GM21619 (cell line): ENCODE results near the gene ADCY2.
A peak's percentile ranks its signal among the peaks of the same experiment; 100 is the strongest.

Experiments
- ATAC-seq: cut with Tn5 transposase; IDR thresholded peaks from one replicate; pipeline ENCODE4 v1.9.1; 2021; ENCODE audit not compliant: unreplicated experiment

ADCY2 gene

GRCh38 chr5:7857361-7857760 lies 461.4 kb downstream of the ADCY2 start:
- no peak for ATAC-seq

GRCh38 chr5:7857926-7858632 lies 462.1 kb downstream of the ADCY2 start:
- no peak for ATAC-seq

GRCh38 chr5:7866196-7866595 lies 470.3 kb downstream of the ADCY2 start:
- no peak for ATAC-seq

- ATAC-seq, result no peak
These were observed 471.3 kb downstream of the ADCY2 start for GRCh38 chr5:7867260-7867659.

- ATAC-seq, result no peak
These were observed 472.5 kb downstream of the ADCY2 start for GRCh38 chr5:7868427-7868772.

GRCh38 chr5:7868773-7869473 lies 473.0 kb downstream of the ADCY2 start, which contains the start of the genes FASTKD3 and MTRR:
FASTKD3 (minus strand) TSS chr5:7869031; CDS start chr5:7868083, 948 bp downstream.
MTRR (plus strand) TSS chr5:7869148; CDS start chr5:7870795, 1,647 bp downstream.
- peak; percentile 96 for ATAC-seq

- ATAC-seq, result peak; percentile 28
These were observed 473.7 kb downstream of the ADCY2 start for GRCh38 chr5:7869474-7870136.

- ATAC-seq, result no peak
These were observed 475.7 kb downstream of the ADCY2 start for GRCh38 chr5:7871653-7872052.

- ATAC-seq, result no peak
These were observed 476.7 kb downstream of the ADCY2 start for GRCh38 chr5:7872517-7873130.

- no peak for ATAC-seq
These were observed 477.3 kb downstream of the ADCY2 start for GRCh38 chr5:7873216-7873615.

GRCh38 chr5:7874639-7875038 lies 478.7 kb downstream of the ADCY2 start:
- ATAC-seq, result no peak

GRCh38 chr5:7875151-7875550 lies 479.2 kb downstream of the ADCY2 start:
- no peak for ATAC-seq

GRCh38 chr5:7876867-7877266 lies 480.9 kb downstream of the ADCY2 start:
- ATAC-seq, result peak; percentile 48

GRCh38 chr5:7877851-7878250 lies 481.9 kb downstream of the ADCY2 start:
- no peak for ATAC-seq

GRCh38 chr5:7878381-7878873 lies 482.5 kb downstream of the ADCY2 start:
- peak; percentile 95 for ATAC-seq
